ENCODE results near the gene SIK3. TPM values are rescaled to one million over a fixed set of nuclear protein-coding genes. Genes with fewer than 3 reads are reported as not detected.

Gene SIK3
- total RNA-seq, 1 donor from 2014 or later, result 24.4 TPM

DNA sequence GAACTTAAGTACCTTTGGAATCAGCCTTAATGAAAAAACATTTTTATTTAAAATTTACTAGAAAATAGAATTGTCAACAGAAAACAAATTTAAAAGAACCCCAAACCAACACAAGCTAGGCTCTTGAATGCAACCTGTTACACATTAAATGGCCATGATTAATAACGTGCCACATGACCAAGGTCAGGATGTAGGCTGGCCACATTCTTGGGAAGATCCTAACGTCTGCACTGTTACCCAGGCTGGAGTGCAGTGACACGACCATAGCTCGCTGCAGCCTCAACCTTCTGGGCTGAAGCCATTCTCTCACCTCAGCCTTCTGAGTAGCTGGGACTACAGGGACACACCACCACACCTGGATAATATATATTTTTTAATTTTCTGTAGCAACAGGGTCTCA is 134.4 kb downstream of the SIK3 start:
- Histone ChIP-seq H3K4me2 (no peak overlapping the region), H3K79me2 (ENCODE audit: low read depth) (peaks cover 59% of the 10 kb centered on the region), H2AFZ (replicated peaks) (no peak overlapping the region), H3K9ac (no peak overlapping the region), H3K4me3 (no peak overlapping the region), H3K27me3 (no peaks in the 10 kb centered on the region), H3K27ac (no peak overlapping the region), H3K9me3 (ENCODE audit: low read depth) (no peaks in the 10 kb centered on the region), H4K20me1 (ENCODE audit: low read depth) (peaks cover 42% of the 10 kb centered on the region), H3K36me3 (no peaks in the 10 kb centered on the region), H3F3A (ENCODE audit: low read depth) (no peaks in the 10 kb centered on the region), H3K4me1 (peaks cover 23% of the 10 kb centered on the region)
- H3K36me3 Mint-ChIP-seq, result no peaks in the 10 kb centered on the region
- no peak overlapping the region for H3K4me3 Mint-ChIP-seq
- H3K27ac Mint-ChIP-seq, result no peak overlapping the region
- TF ChIP-seq CTCF (IDR thresholded peaks at IDR 0.05) (no peak), EZH2 (IDR thresholded peaks at IDR 0.05) (no peak), EZH2phosphoT487 (IDR thresholded peaks at IDR 0.05) (no peak)
- peaks cover 19% of the 10 kb centered on the region for H3K4me1 Mint-ChIP-seq
- no peak for DNase-seq (ENCODE audit: low spot score)
- no peaks in the 10 kb centered on the region for H3K27me3 Mint-ChIP-seq (ENCODE audit: insufficient read depth, low read depth)
- peaks cover 1% of the 10 kb centered on the region for H3K9me3 Mint-ChIP-seq

DNA sequence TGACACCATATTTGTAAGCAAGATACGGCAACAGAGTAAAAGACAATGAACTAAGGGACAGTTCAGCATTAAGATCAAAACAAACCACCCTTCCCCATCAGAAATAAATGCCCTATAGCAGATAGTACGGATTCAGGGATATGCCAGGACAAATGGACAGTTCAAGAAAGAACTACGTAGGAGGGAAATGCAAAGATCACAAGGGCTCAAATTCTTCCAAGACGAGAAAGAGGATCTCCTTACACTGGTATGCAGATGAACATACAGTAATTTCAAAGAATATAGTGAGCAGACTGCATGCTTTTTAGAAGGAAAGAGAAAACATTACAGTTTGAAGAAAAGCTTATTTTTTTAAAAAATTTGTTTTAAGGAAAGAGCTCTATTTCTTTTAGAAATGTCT is 136.1 kb downstream of the SIK3 start:
- H3K79me2 ChIP-seq (ENCODE audit: low read depth), result peaks cover 60% of the 10 kb centered on the region
- Mint-ChIP-seq H3K4me3 (no peak overlapping the region), H3K4me1 (peaks cover 24% of the 10 kb centered on the region), H3K27ac (no peak overlapping the region), H3K36me3 (no peaks in the 10 kb centered on the region), H3K9me3 (no peaks in the 10 kb centered on the region), H3K27me3 (ENCODE audit: insufficient read depth, low read depth) (no peaks in the 10 kb centered on the region)
- H3K27ac ChIP-seq, result no peak overlapping the region
- no peaks in the 10 kb centered on the region for H3K9me3 ChIP-seq (ENCODE audit: low read depth)
- H3F3A ChIP-seq (ENCODE audit: low read depth), result peaks cover 4% of the 10 kb centered on the region
- H3K4me3 ChIP-seq, result no peak overlapping the region
- H2AFZ ChIP-seq (replicated peaks), result no peak overlapping the region
- H3K36me3 ChIP-seq, result no peaks in the 10 kb centered on the region
- H3K27me3 ChIP-seq, result no peaks in the 10 kb centered on the region
- H3K9ac ChIP-seq, result no peak overlapping the region
- no peak for DNase-seq (ENCODE audit: low spot score)
- H4K20me1 ChIP-seq (ENCODE audit: low read depth), result peaks cover 58% of the 10 kb centered on the region
- H3K4me2 ChIP-seq, result no peak overlapping the region
- no peak for TF ChIP-seq CTCF (IDR thresholded peaks at IDR 0.05)
- TF ChIP-seq EZH2 (IDR thresholded peaks at IDR 0.05), result no peak
- no peak for TF ChIP-seq EZH2phosphoT487 (IDR thresholded peaks at IDR 0.05)
- peaks cover 29% of the 10 kb centered on the region for H3K4me1 ChIP-seq

DNA sequence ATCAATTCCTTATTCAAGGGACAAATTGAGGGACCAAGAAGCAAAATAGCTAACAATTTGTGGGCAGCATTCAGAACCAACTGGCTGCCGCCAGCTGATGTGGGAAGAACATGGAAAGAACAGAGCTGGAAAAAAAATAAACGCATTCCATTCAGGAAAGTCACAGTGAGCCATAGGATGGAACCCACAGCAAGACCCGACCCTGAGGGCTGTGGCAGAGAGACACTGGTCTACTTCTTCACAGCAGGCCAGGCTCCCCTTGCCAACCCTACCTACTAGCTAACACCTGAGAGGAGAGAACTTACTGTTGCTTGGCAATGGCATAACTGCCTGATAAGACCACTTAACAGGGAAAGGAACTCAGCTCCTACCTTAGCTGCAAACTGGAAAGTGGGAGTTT is 137.3 kb downstream of the SIK3 start:
- Mint-ChIP-seq H3K4me3 (no peak overlapping the region), H3K36me3 (peaks cover 5% of the 10 kb centered on the region), H3K27me3 (ENCODE audit: insufficient read depth, low read depth) (no peaks in the 10 kb centered on the region), H3K4me1 (peaks cover 24% of the 10 kb centered on the region), H3K27ac (no peak overlapping the region), H3K9me3 (no peaks in the 10 kb centered on the region)
- no peak overlapping the region for H3K9ac ChIP-seq
- H3K36me3 ChIP-seq, result peaks cover 5% of the 10 kb centered on the region
- no peaks in the 10 kb centered on the region for H3K27me3 ChIP-seq
- no peak for TF ChIP-seq EZH2phosphoT487 (IDR thresholded peaks at IDR 0.05)
- TF ChIP-seq EZH2 (IDR thresholded peaks at IDR 0.05), result no peak
- TF ChIP-seq CTCF (IDR thresholded peaks at IDR 0.05), result no peak
- DNase-seq (ENCODE audit: low spot score), result peak; percentile 5
- H3K9me3 ChIP-seq (ENCODE audit: low read depth), result no peaks in the 10 kb centered on the region
- H3F3A ChIP-seq (ENCODE audit: low read depth), result peaks cover 4% of the 10 kb centered on the region
- no peak overlapping the region for H3K4me2 ChIP-seq
- no peak overlapping the region for H3K4me3 ChIP-seq
- peaks cover 60% of the 10 kb centered on the region for H4K20me1 ChIP-seq (ENCODE audit: low read depth)
- peaks cover 35% of the 10 kb centered on the region for H3K4me1 ChIP-seq
- no peak overlapping the region for H2AFZ ChIP-seq (replicated peaks)
- H3K79me2 ChIP-seq (ENCODE audit: low read depth), result peaks cover 53% of the 10 kb centered on the region
- H3K27ac ChIP-seq, result no peak overlapping the region

Data from neural progenitor cell (in vitro differentiated cells).